Neural cell (in vitro differentiated cells): Measurements from ENCODE around the gene KLHL10. TPM values are rescaled to one million over a fixed set of nuclear protein-coding genes. Genes with fewer than 3 reads are reported as not detected.

ENCODE experiments used
- H2AFZ ChIP-seq: fragments of 200-600, 300-800 bp; sonication (generic), shearing (Covaris generic); 2 replicates; pipeline ENCODE4 v1.6.0; 2014; ENCODE audit warnings: low read depth, mild to moderate bottlenecking, antibody characterized with exemption, low read length, moderate library complexity
- H3F3A ChIP-seq: fragments of 200-600 bp; shearing (Covaris generic); 2 replicates; pipeline ENCODE4 v1.6.1; 2016; ENCODE audit warnings: mild to moderate bottlenecking, moderate library complexity, mixed read lengths, antibody characterized with exemption, low read length; ENCODE audit not compliant: insufficient read depth, poor library complexity, severe bottlenecking
- H3K27ac ChIP-seq: fragments of 200-600, 300-800 bp; sonication (generic), shearing (Covaris generic); 2 replicates; pipeline ENCODE4 v1.5.1; 2014; ENCODE audit warnings: mild to moderate bottlenecking, low read length, moderate library complexity
- H3K27me3 ChIP-seq: fragments of 300-800, 200-600 bp; sonication (generic), shearing (Covaris generic); 2 replicates; pipeline ENCODE4 v1.6.0; 2014; ENCODE audit warnings: mild to moderate bottlenecking, low read depth, low read length, moderate library complexity; ENCODE audit not compliant: insufficient read depth
- H3K36me3 ChIP-seq: fragments of 300-800, 200-600 bp; sonication (generic), shearing (Covaris generic); 2 replicates; pipeline ENCODE4 v1.5.1; 2014; ENCODE audit warnings: mild to moderate bottlenecking, antibody characterized with exemption, low read length, moderate library complexity; ENCODE audit not compliant: insufficient read depth
- H3K4me2 ChIP-seq: fragments of 300-800, 200-600 bp; sonication (generic), shearing (Covaris generic); 2 replicates; pipeline ENCODE4 v1.6.0; 2014; ENCODE audit warnings: mild to moderate bottlenecking, low read length
- H3K4me3 ChIP-seq: fragments of 300-800, 200-600 bp; sonication (generic), shearing (Covaris generic); 2 replicates; pipeline ENCODE4 v1.5.1; 2014; ENCODE audit warnings: mild to moderate bottlenecking, low read length, moderate library complexity
- H3K79me2 ChIP-seq: fragments of 200-600 bp; shearing (Covaris generic); replicated peaks from 2 replicates; pipeline ENCODE4 v1.6.0; 2014; ENCODE audit warnings: mild to moderate bottlenecking, low read length, moderate library complexity; ENCODE audit not compliant: insufficient read depth
- H3K9ac ChIP-seq: fragments of 300-800, 200-600 bp; sonication (generic), shearing (Covaris generic); 2 replicates; pipeline ENCODE4 v1.6.1; 2016; ENCODE audit warnings: mild to moderate bottlenecking, low read length, mixed read lengths
- H3K9me2 ChIP-seq: fragments of 200-600 bp; shearing (Covaris generic); 2 replicates; pipeline ENCODE4 v1.6.1; 2016; ENCODE audit warnings: mild to moderate bottlenecking, low read length, mixed read lengths; ENCODE audit not compliant: insufficient read depth
- H3K9me3 ChIP-seq: fragments of 200-600, 300-800 bp; sonication (generic), shearing (Covaris generic); 2 replicates; pipeline ENCODE4 v1.6.1; 2016; ENCODE audit warnings: mild to moderate bottlenecking, mixed run types, low read length, moderate library complexity, mixed read lengths
- H4K20me1 ChIP-seq: fragments of 200-600 bp; shearing (Covaris generic); 2 replicates; pipeline ENCODE4 v1.6.1; 2016; ENCODE audit warnings: mild to moderate bottlenecking, mixed run types; ENCODE audit not compliant: insufficient read depth
- CTCF ChIP-seq: fragments of 450-650 bp; IDR thresholded peaks from 2 replicates; pipeline ENCODE4 v1.5.1; 2014; ENCODE audit warnings: antibody characterized with exemption, mild to moderate bottlenecking, moderate library complexity; ENCODE audit not compliant: poor library complexity, severe bottlenecking
- EP300 ChIP-seq: fragments of 450-650 bp; conservative IDR thresholded peaks from 2 replicates; pipeline ENCODE4 v1.6.1; 2014; ENCODE audit warnings: antibody characterized with exemption, mild to moderate bottlenecking, moderate library complexity; ENCODE audit not compliant: poor library complexity, severe bottlenecking
- EZH2 ChIP-seq: fragments of 200-600, 300-800 bp; shearing (Covaris generic), sonication (generic); IDR thresholded peaks from 2 replicates; pipeline ENCODE4 v1.6.1; 2014; ENCODE audit warnings: antibody characterized with exemption, low read length, borderline replicate concordance, mild to moderate bottlenecking; ENCODE audit not compliant: insufficient read depth, poor library complexity, severe bottlenecking
- MXI1 ChIP-seq: fragments of 450-650 bp; conservative IDR thresholded peaks from 2 replicates; pipeline ENCODE4 v1.6.1; 2014; ENCODE audit warnings: antibody characterized with exemption, mild to moderate bottlenecking; ENCODE audit not compliant: poor library complexity, severe bottlenecking
- POLR2AphosphoS5 ChIP-seq: IDR thresholded peaks from 2 replicates; pipeline ENCODE4 v1.6.1; 2012
- RAD21 ChIP-seq: fragments of 450-650 bp; conservative IDR thresholded peaks from 2 replicates; pipeline ENCODE4 v1.6.1; 2014; ENCODE audit warnings: antibody characterized with exemption, mild to moderate bottlenecking, moderate library complexity
- REST ChIP-seq: IDR thresholded peaks from 2 replicates; pipeline ENCODE4 v1.6.1; 2012; ENCODE audit warnings: borderline replicate concordance
- SMC3 ChIP-seq: fragments of 450-650 bp; conservative IDR thresholded peaks from 2 replicates; pipeline ENCODE4 v1.6.1; 2014; ENCODE audit warnings: antibody characterized with exemption, mild to moderate bottlenecking, moderate library complexity; ENCODE audit not compliant: poor library complexity
- TAF1 ChIP-seq: IDR thresholded peaks from 2 replicates; pipeline ENCODE4 v1.6.1; 2012; ENCODE audit warnings: low read depth
- polyA plus RNA-seq: library from polyadenylated mRNA; depleted of rRNA; stranded (reverse); fragments of >200 nt; gene quantifications from 2 replicates; pipeline ENCODE4 v1.2.3, GENCODE V29; 2014

The KLHL10 gene
- polyA plus RNA-seq, 1 donor from 2014 or later = not detected

- Histone ChIP-seq H3K4me3 (peak overlapping the region; percentile 95), H3K4me2 (peak overlapping the region; percentile 82), H3K27ac (peak overlapping the region; percentile 24), H3K27me3 (no peaks in the 10 kb centered on the region), H3K36me3 (no peaks in the 10 kb centered on the region), H3K9ac (peak overlapping the region; percentile 90), H3K9me3 (no peaks in the 10 kb centered on the region), H3F3A (no peaks in the 10 kb centered on the region), H4K20me1 (no peaks in the 10 kb centered on the region), H2AFZ (peak overlapping the region; percentile 79), H3K79me2 (peaks cover 17% of the 10 kb centered on the region), H3K9me2 (no peaks in the 10 kb centered on the region)
- TF ChIP-seq MXI1 (no peak), REST (no peak), RAD21 (no peak), CTCF (no peak), EP300 (no peak), EZH2 (no peak), SMC3 (no peak), POLR2AphosphoS5 (no peak), TAF1 (no peak)
Measured at GRCh38 chr17:41835214-41835799, 2.3 kb upstream of the KLHL10 start.

GRCh38 chr17:41835800-41836549 lies 1.6 kb upstream of the KLHL10 start, which contains the start of gene NT5C3B:
NT5C3B (minus strand) TSS chr17:41836232; CDS start chr17:41836193, 39 bp downstream.
- peak within 1 kb of the TSS; percentile 90 for H3K9ac ChIP-seq
- no peaks in the 10 kb centered on the region for H3F3A ChIP-seq
- peaks cover 17% of the 10 kb centered on the region for H3K79me2 ChIP-seq
- peak within 1 kb of the TSS; percentile 79 for H2AFZ ChIP-seq
- no peaks in the 10 kb centered on the region for H3K27me3 ChIP-seq
- TF ChIP-seq RAD21 (no peak), EP300 (no peak), SMC3 (no peak), EZH2 (no peak), CTCF (no peak), POLR2AphosphoS5 (peak; percentile 89), REST (peak; percentile 59), MXI1 (peak; percentile 71), TAF1 (peak; percentile 58)
- no peaks in the 10 kb centered on the region for H3K9me2 ChIP-seq
- peak within 1 kb of the TSS; percentile 82 for H3K4me2 ChIP-seq
- no peaks in the 10 kb centered on the region for H3K9me3 ChIP-seq
- no peaks in the 10 kb centered on the region for H4K20me1 ChIP-seq
- H3K4me3 ChIP-seq = peak within 1 kb of the TSS; percentile 95
- H3K27ac ChIP-seq = peak within 1 kb of the TSS; percentile 24
- H3K36me3 ChIP-seq = no peaks in the 10 kb centered on the region
